Lung (tissue), 12 donors: ENCODE data around the gene PWWP2B. TPM values are rescaled to one million over a fixed set of nuclear protein-coding genes. Genes with fewer than 3 reads are reported as not detected.
A peak's percentile ranks its signal among the peaks of the same experiment; 100 is the strongest.

Experiments used
- ATAC-seq: fragments of 200-7000 bp; cut with Tn5 transposase; one replicate; pipeline ENCODE4 v1.9.1; 2020; ENCODE audit warnings: moderate number of reproducible peaks; ENCODE audit not compliant: insufficient read depth, low FRiP score
- DNase-seq, 3 donors: peaks; one replicate each; pipeline ENCODE4 v3.0.0-alpha.2; 2013 to 2017
- H3K27ac ChIP-seq, 2 donors: one replicate each; pipeline ENCODE4 v1.5.1; 2013; ENCODE audit warnings: mild to moderate bottlenecking in 2 of 2, moderate library complexity in 2 of 2, control low read depth in 1 of 2, inconsistent platforms in 1 of 2, low read depth in 1 of 2, low read length in 1 of 2
- H3K27me3 ChIP-seq, 3 donors: one replicate each; pipeline ENCODE4 v1.5.1; 2013; ENCODE audit warnings: low read length in 2 of 3; ENCODE audit not compliant: control insufficient read depth in 3 of 3, insufficient read depth in 3 of 3
- H3K36me3 ChIP-seq, 4 donors: one replicate each; pipeline ENCODE4 v1.5.1; 2013; ENCODE audit warnings: low read length in 4 of 4, mild to moderate bottlenecking in 1 of 4, moderate library complexity in 1 of 4; ENCODE audit not compliant: control insufficient read depth in 4 of 4, insufficient read depth in 4 of 4
- H3K4me1 ChIP-seq, 5 donors: one replicate each; pipeline ENCODE4 v1.5.1; 2013; ENCODE audit warnings: low read length in 5 of 5, mild to moderate bottlenecking in 2 of 5, moderate library complexity in 1 of 5; ENCODE audit not compliant: control insufficient read depth in 5 of 5, insufficient read depth in 5 of 5
- H3K4me3 ChIP-seq: one replicate; pipeline ENCODE4 v1.5.1; 2013; ENCODE audit warnings: mild to moderate bottlenecking, control low read depth, moderate library complexity
- H3K9ac ChIP-seq, 2 donors: one replicate each; pipeline ENCODE4 v1.5.1; 2013; ENCODE audit warnings: low read length in 2 of 2, control low read depth in 1 of 2; ENCODE audit not compliant: insufficient read depth in 1 of 2
- H3K9me3 ChIP-seq, 4 donors: one replicate each; pipeline ENCODE4 v1.5.1; 2013; ENCODE audit warnings: low read length in 3 of 4, mild to moderate bottlenecking in 1 of 4, moderate library complexity in 1 of 4; ENCODE audit not compliant: control insufficient read depth in 4 of 4, insufficient read depth in 3 of 4
- CTCF ChIP-seq: IDR thresholded peaks from 2 replicates; pipeline ENCODE4 v1.5.1; 2012; ENCODE audit warnings: mild to moderate bottlenecking; ENCODE audit errors: control extremely low read depth, extremely low read depth
- WGBS, 2 donors: extraction: QIAGEN DNeasy Blood & Tissue Kit; methylation state at CpG; one replicate each; pipeline ENCODE4 v1.1.7; 2013; 5-methylcytosine and 5-hydroxymethylcytosine counted together
- polyA plus RNA-seq, 2 donors: library from polyadenylated mRNA; stranded (reverse); fragments of 200-250 nt; gene quantifications; one replicate each; pipeline ENCODE4 v1.2.1, GENCODE V29; 2013
- total RNA-seq, 2 donors: library from RNA; depleted of rRNA in 1 of 2; stranded (reverse); fragments of >200 nt in 1 of 2; gene quantifications; one replicate each; pipeline ENCODE4 v1.2.1, GENCODE V29; 2014 to 2021
- donor health status: control.
- donor health status: control.
- donor health status: Bipolar disorder and iron deficiency.
- donor health status: healthy.
- donor health status: DM: yes; HTN: yes; CAD: no.

PWWP2B gene
- total and polyA plus RNA-seq, 4 donors: 20.1 to 33.4 (median 21.1) TPM

- H3K4me1 ChIP-seq: peaks cover 0 to 6% (median 0%) of the 10 kb centered on the region in 5 donors
- no peak overlapping the region for H3K27ac ChIP-seq
- H3K9me3 ChIP-seq: no peaks in the 10 kb centered on the region
- DNase-seq: peak in 2 of 3 donors; percentile 34 to 62
- ATAC-seq: peak; percentile 71
- no peak overlapping the region for H3K4me3 ChIP-seq
- no peaks in the 10 kb centered on the region for H3K27me3 ChIP-seq
- TF ChIP-seq CTCF: peak; percentile 90
- WGBS, 2 donors: 42% methylated on average over 31 of the region's 31 CpGs
- no peaks in the 10 kb centered on the region for H3K36me3 ChIP-seq
- no peak overlapping the region for H3K9ac ChIP-seq
Observed at GRCh38 chr10:132458586-132459300, 61.7 kb downstream of the PWWP2B start.

- TF ChIP-seq CTCF: no peak
- H3K27ac ChIP-seq: no peak overlapping the region
- DNase-seq (no peak), ATAC-seq (no peak)
- no peaks in the 10 kb centered on the region for H3K27me3 ChIP-seq
- no peak overlapping the region for H3K4me3 ChIP-seq
- no peaks in the 10 kb centered on the region for H3K9me3 ChIP-seq
- WGBS, 2 donors: 87 to 90% methylated on average over 23 of the region's 23 CpGs
- H3K36me3 ChIP-seq: no peaks in the 10 kb centered on the region
- no peak overlapping the region for H3K9ac ChIP-seq
- peaks cover 0 to 14% (median 5%) of the 10 kb centered on the region in 5 donors for H3K4me1 ChIP-seq
Observed at GRCh38 chr10:132459301-132460003, 62.5 kb downstream of the PWWP2B start.

GRCh38 chr10:132460071-132460470 is 63.1 kb downstream of the PWWP2B start:
- WGBS, 2 donors: 89 to 96% methylated on average over 15 of the region's 15 CpGs
- DNase-seq (no peak), ATAC-seq (no peak)
- Histone ChIP-seq H3K36me3 (no peaks in the 10 kb centered on the region), H3K27ac (no peak overlapping the region), H3K9ac (no peak overlapping the region), H3K4me3 (no peak overlapping the region), H3K4me1 (peaks cover 0 to 16% (median 8%) of the 10 kb centered on the region in 5 donors), H3K9me3 (no peaks in the 10 kb centered on the region), H3K27me3 (no peaks in the 10 kb centered on the region)
- no peak for TF ChIP-seq CTCF
